GM19023 (cell line): ENCODE data around the gene OSBP2.
A peak's percentile ranks its signal among the peaks of the same experiment; 100 is the strongest.

Source experiments
- ATAC-seq: cut with Tn5 transposase; IDR thresholded peaks from one replicate; pipeline ENCODE4 v1.9.1; 2021; ENCODE audit warnings: mild to moderate bottlenecking, moderate library complexity; ENCODE audit not compliant: unreplicated experiment

The OSBP2 gene, protein sequence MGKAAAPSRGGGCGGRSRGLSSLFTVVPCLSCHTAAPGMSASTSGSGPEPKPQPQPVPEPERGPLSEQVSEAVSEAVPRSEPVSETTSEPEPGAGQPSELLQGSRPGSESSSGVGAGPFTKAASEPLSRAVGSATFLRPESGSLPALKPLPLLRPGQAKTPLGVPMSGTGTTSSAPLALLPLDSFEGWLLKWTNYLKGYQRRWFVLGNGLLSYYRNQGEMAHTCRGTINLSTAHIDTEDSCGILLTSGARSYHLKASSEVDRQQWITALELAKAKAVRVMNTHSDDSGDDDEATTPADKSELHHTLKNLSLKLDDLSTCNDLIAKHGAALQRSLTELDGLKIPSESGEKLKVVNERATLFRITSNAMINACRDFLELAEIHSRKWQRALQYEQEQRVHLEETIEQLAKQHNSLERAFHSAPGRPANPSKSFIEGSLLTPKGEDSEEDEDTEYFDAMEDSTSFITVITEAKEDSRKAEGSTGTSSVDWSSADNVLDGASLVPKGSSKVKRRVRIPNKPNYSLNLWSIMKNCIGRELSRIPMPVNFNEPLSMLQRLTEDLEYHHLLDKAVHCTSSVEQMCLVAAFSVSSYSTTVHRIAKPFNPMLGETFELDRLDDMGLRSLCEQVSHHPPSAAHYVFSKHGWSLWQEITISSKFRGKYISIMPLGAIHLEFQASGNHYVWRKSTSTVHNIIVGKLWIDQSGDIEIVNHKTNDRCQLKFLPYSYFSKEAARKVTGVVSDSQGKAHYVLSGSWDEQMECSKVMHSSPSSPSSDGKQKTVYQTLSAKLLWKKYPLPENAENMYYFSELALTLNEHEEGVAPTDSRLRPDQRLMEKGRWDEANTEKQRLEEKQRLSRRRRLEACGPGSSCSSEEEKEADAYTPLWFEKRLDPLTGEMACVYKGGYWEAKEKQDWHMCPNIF

DNA sequence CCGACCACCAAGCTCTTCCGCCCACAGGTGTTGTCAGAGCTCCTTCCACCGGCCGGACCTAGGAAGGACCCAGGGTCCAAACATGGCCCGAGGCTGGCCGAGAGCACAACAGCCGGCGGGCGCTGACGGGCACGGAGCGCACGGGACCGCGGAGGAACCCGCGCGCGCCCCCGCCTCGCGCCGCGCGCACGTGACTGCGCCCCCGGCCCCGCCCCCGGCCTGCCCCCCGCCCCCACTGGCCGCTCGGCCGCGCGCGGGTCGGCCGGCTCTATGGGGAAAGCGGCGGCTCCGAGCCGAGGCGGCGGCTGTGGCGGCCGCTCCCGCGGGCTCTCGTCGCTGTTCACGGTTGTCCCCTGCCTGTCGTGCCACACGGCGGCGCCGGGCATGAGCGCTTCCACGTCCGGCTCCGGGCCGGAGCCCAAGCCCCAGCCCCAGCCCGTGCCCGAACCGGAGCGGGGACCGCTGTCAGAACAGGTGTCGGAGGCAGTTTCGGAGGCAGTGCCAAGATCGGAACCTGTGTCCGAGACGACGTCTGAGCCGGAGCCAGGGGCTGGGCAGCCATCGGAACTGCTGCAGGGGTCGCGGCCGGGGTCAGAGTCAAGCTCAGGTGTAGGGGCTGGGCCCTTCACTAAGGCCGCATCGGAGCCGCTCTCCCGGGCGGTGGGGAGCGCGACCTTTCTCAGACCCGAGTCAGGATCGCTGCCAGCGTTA lies at the start of gene OSBP2:
Gene OSBP2, plus strand, starts transcription at position 235 of the 711 bp plus-strand sequence. Its CDS starts 36 bp downstream, at position 271.
- no peak for ATAC-seq

DNA sequence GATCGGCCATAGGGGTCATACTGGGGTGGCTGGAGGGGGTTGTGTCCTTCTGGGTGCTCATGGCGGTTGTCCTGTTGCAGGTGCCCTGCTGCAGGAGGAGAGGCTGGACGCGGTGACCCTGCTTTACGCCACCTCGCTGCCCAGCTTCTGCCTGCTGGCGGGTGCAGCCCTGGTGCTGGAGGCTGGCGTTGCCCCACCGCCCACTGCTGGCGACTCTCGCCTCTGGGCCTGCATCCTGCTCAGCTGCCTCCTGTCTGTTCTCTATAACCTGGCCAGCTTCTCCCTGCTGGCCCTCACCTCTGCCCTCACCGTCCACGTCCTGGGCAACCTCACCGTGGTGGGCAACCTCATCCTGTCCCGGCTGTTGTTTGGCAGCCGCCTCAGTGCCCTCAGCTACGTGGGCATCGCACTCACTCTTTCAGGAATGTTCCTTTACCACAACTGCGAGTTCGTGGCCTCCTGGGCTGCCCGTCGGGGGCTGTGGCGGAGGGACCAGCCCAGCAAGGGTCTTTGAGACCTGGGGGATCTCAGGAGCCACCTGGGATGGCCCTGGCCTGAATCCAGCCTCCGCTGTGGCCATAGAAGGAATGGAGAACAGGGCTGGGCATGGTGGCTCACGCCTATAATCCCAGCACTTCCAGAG lies 48.0 kb upstream of the OSBP2 start:
- ATAC-seq = no peak

DNA sequence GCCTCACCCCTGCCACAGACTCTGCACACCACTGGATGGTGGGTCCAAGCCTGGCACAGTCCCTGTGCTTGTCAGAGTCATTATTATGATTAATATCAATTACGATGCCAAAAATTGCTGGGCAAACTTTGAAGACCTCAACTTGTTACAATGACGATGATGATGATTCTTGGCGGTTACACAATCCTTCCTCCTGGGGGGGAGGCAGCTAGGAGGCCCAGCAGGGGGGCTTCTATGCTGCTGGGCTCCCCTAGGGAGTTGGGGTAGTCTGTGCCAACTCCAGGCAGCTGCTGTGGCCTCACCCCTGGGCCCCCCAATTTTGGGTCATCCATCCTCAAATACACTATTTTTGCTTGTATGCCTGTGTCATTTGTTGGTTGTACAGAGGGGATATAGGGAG lies 47.1 kb upstream of the OSBP2 start:
- no peak for ATAC-seq

DNA sequence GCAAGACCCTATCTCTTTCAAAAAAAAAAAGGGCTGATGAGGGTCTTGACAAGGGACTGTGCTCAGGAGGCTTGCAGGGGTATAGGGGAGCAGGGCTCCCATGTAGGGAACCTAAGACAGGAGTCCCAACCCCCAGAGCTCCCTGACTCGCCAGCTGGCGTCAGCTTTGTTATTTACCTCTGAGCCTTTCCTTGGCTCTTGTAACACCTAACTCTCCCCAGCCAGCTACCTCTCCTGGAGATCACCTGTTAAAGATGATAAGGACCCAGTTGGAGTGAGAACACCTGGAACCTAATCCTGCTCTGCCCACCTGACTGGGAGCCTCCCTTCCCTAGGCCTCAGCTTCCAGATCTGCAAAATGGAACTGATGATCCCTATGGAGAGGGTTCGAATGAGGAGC lies 45.8 kb upstream of the OSBP2 start:
- ATAC-seq = no peak

DNA sequence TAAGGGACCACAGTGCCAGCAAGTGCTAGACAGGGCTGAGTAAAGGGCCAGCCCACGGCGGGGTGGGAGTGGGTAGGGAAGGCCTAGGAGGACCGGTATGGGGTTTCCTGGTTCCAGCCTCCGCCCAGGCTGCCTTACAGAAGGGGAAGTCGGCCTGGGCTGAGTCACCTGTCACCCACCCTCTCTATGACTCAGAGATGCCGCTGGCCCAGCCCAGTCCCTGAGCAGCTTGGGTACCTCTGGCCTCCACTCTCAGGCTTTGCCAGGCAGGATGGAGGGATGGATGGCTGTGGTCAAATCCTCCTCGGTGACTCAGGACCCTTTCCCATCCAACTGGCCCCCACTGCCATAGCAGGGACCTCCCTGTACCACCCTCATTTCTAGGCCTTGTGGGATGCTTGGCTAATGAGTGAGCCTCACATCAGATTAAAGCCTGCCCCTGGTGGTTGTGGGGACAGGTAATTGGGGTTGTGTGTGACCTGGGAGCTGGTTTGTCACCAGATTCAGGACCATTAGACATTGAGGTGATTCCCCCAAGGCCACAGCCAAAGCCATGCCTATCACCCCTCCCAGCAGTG lies 45.2 kb upstream of the OSBP2 start:
- ATAC-seq = no peak

DNA sequence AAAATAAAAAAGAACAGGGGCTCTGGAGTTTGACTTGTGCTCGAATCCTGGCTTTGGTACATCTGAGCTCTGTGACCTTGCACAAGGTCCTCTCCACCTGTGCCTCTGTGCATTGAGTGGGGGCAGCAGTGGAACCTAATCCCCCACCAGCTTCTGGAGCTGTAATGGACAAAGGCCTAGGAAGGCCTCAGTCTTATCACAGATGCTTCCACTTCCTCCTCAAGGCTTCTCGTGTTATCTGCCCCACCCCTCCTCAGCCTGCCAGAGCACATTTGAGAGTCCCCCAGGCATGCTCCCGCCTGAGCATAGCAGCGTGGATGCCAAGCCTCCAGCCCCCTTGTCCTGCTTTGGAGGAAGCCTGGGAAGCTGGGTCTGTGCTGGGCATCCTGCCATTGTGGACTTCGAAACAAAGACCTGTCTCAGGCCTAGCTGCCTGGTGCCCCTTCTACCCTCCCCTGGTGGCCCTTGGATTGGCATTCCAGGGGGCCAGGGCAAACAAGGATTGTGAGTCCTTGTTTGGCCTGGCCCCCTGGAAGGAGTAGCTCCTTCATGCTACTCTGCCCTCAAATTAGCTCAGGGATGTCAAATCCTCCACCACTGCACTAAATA lies 44.1 kb upstream of the OSBP2 start:
- ATAC-seq = no peak

DNA sequence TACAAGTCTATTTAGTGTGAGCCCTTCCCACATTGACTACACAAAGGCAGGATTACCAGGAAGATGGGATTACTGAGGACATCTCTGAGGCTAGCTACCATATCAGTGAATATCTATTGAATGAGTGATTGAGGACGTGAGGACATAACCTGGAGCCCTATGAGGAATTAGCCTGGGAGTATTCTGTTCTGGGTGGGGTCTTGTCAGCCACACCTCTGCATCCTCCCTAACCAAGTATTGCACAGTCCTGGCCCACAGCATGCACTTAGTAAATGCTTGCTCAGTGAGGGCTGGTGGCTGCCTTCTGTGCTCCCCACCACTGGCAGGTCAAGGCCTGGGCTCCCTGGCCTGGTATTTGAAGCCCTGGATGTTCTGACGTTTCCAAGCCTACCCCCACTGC lies 41.8 kb upstream of the OSBP2 start:
- ATAC-seq = no peak

DNA sequence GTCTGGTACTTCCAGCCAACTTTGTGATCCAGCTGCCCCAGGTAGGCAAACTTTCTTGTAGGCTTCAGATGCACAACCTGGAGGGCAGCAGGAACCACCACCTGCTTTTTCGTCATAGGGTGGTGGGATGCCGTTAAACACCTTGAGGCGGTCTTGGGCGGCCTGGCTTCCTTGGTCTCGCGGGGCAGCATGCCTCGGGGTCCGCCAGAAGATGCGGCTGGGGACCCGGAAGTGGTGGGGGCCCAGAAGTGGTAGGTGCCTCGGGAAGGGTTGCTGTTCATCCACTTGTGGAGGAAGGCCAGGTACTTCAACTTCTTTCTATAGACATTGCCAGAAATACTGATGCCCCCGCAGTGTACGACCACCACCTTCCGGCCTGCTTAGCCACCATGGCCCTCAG lies 40.3 kb upstream of the OSBP2 start:
- ATAC-seq = no peak

DNA sequence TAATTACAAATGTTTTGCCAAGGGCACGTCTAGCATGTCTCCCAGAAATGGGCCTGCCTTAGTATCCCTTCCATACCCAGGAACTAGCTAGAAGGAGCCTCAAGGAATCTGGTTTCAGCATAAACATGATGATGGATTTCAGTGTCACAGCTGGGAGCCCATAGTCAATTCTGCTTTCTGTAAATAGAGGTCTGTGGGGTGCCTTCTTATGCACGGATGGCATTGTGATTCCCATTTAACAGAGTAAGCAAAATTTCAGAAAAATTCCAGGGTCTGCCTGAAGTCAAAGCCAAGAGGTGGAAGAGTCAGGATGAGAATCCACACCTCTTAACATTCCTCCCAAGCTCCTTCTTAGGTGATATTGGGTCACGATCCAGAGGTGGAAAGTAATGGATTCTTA lies 39.1 kb upstream of the OSBP2 start:
- ATAC-seq = no peak

DNA sequence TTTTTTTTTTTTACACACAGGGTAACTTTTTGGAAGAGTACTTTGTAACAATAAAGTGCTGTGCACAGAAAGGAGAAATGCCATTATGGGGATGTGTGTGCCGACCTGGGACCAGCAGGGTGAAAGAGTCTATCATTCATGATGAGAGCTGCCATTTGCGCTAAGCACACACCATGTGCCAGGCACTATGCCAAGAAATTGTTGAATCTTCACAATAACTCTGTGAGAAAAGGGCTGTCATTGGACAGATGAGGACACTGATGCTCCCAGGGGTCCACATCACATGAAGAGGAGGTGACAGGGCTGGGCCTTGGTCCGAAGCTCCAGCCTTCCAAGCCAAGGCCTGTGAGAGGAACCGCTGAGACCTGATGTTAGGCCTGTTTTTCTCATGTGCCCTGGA lies 32.6 kb upstream of the OSBP2 start:
- ATAC-seq = no peak

DNA sequence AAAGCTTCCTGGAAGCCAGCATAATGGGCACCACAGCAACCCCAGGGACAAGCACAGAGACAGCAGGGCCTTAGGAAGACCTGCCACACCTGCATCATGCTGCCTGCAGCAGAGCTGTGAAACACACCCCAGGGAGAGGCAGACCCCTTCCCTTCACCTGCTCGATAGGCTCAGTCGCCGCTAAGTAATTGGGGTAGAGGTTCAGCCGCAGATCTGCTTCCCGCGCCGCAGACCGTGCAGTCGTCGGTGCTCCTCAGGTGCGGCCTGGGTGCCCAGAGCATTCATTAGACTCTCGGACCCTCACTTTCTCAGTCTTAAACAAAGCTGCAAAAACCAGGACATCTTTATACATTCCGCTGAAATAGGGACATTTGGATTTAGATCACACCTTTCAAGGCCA lies 29.9 kb upstream of the OSBP2 start:
- no peak for ATAC-seq

DNA sequence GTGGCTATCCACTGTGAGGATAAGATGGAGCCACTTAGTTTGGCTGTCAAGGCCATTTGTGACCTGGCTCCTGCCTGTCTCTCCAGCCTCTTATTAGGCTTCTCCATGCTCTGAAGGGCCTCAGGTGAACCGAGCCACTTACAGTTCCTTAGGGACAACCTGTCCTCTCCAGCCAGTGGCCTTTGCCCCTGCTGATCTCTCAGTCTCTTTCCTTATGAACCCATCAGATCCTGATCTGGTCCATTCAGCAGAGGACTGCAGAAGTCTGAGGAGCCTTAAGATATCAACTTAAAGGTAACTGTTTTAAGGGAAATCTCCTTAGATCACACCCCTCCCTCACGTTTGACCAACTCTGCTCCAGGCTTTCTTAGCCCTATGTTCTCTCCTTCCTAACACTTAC lies 29.4 kb upstream of the OSBP2 start:
- ATAC-seq = no peak

DNA sequence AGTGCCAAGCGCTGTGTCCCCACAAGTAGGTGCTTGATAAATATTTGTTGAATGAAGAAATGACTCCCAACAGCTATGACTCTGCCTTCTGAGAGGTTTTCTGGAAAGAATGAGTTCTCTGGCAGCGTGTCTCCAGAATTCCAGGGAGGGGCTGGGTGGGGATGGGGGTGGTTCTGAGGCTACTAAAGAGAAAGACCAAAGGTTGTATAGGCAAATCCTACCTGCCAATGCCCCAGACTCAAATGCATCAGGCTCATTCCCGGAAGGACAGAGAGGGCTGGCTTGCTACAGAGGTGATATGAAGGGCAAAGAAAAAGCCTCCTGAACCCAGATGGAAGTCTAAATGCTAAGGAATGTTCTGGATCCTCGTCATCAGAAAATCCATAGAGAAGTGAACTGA lies 28.9 kb upstream of the OSBP2 start:
- no peak for ATAC-seq

DNA sequence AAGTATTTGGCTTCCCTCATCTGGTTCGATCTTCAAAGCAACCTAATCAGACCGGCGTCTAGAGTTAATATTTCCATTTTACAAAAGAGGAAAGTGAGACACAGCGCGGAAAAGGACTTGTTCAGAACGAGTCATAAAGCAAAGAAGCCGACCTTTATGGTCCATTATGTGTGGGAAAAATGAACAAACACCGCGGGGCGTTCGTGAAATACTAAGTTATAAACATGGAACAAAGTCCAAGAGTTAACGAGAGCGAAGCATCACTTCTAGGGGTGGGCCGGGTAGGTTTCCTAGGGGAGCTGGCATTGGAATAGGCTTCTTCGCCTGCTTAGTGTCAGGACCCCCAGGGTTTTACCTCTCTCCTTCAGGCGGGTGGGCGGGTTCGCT lies 27.6 kb upstream of the OSBP2 start:
- no peak for ATAC-seq

DNA sequence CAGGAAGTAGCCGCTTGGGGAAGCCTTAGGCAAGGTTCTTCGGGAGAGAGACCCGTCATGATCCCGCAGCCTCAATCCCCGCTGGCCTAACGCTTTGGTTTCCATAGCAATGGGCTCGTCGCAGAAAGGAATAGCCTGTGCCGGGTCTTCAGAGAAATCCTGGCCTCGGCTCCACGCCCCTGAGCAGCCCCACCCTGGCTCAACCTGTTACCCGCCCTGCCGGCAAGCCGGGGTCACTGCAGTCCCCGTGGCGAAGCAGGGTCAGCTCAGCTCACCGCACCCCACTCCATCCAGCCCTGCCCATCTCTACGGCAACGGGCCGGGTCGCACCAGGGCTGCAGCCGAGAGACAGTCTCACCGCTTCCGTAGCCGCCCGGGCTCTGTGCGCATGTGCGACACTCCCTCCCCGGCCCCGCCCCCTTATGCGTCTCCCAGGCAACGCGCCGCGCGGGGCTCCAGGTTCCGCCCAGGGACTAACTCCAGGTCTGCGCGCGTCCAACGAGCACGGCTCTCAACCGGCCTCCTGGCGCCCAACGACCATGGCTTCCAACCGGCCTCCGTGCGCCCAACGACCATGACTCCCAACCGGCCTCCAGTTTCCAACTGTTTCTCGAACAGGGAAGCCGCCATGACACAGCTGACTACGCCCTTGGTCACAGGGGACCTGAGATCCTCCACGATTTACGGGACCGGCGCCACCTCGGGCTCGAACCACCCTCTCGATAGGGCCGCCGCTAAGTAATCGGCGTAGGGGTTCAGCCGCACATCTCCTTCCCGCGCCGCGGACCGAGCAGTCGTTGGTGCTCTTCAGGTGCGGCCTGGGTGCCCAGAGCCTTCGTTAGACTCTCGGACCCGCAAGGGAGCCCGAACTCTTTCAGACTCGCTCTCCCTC lies 26.9 kb upstream of the OSBP2 start, which contains the start of gene DUSP18:
Gene DUSP18, minus strand, starts transcription at position 382 of the 892 bp plus-strand sequence. CDS start 3,872 bp downstream, outside the sequence.
- ATAC-seq = peak; percentile 87

DNA sequence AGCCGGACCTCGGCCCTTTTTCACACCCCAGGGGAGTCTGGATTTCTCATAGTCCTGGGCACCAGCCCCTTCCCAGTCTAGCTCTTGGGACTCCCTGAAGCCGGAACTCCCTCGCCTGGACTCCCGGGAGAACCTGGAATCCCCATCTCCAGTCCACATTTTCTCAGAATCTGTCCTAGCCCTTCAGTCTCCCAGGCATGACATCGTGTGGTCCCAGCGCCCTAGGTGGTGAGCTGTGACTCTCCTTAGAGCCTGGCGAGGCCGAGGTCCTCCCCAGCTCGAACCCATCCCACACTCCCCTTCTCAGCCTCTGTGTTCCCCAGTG lies 26.3 kb upstream of the OSBP2 start:
- ATAC-seq = no peak

DNA sequence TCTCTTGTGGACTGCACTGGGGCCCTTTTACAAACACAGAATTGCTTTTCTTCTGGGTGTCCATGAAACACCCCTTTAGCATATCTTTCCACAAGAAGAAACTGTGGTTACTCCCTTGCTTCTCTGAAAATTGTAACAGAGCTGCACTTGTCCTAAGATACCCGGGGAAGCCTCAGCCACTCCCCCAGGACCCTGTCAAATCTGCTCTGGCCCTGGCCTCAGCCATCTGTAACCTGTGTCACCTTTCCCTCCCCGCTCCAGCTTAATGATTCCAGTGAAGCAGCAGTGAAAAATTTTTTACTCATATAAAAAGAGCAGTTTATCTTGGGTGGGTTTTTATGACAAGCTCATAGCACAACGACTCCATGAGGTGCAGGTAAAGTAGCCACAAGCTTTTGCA lies 23.6 kb upstream of the OSBP2 start:
- ATAC-seq = no peak

DNA sequence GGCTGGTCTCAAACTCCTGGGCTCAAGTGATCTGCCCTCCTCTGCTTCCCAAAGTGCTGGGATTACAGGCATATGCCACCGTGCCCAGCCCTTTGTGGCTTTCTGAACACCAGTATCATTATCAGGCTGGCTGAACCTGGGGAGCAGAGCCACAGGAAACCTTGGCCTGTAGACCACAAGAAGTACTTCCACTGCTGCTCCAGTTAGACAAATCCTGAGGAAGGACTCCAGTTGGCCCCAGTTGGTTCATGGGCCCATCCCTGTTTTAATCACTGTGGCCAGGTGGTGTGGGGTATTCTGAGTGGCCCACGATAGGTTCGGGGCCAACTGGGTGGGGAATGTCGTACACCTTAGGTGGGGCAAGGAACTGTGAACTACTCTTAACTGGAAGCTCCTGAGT lies 21.5 kb upstream of the OSBP2 start:
- ATAC-seq = no peak

DNA sequence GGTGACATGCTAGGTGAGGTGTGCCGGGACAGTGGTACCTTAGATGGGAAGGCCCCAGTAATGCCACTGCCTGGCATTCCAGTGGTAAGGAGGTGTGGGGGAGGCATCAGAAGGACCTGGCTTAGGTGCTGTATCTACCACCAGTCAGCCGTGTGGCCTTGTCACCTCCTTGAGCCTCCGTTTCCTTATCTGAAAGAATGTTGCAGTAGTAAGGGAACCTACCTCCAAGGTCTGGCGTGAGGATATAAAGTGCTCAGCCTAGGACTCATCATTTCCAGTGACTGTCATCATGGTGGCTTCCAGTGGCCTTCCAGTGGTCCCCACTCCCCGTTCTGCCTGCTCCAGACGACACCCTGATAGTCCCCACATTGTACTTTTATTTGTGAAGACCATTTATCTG lies 20.2 kb upstream of the OSBP2 start:
- no peak for ATAC-seq
